GM19240 (cell line): Measurements from ENCODE around the gene VSTM4.

Experiments
- DNase-seq: peaks from one replicate; pipeline ENCODE4 v3.0.0; 2011; ENCODE audit warnings: low spot score; ENCODE audit not compliant: insufficient read length

Gene VSTM4

DNA sequence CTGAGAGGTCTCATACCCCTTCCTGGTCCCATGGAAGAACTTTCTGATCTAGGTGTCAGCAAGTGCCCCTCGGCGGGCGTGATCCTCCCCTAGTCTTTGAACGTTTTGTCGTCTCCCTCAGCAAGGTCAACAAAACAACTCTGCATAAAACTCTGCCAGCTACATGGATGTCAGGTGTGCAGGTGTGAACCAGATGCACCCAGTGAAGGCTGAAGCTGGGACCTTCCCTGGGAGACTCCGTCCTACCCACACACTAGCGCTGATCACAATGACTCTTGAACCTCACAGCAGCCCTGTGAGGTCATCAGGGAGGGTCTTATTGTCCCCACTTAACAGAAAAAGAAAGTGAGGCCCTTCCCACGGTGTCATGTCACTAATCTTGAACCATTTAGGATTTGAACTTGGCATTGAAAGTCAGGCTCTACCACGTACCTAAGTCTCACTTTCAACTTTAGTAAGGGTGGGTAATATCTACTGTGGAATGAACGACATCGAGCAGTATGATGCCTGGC is 68.1 kb downstream of the VSTM4 start:
- no peak for DNase-seq

DNA sequence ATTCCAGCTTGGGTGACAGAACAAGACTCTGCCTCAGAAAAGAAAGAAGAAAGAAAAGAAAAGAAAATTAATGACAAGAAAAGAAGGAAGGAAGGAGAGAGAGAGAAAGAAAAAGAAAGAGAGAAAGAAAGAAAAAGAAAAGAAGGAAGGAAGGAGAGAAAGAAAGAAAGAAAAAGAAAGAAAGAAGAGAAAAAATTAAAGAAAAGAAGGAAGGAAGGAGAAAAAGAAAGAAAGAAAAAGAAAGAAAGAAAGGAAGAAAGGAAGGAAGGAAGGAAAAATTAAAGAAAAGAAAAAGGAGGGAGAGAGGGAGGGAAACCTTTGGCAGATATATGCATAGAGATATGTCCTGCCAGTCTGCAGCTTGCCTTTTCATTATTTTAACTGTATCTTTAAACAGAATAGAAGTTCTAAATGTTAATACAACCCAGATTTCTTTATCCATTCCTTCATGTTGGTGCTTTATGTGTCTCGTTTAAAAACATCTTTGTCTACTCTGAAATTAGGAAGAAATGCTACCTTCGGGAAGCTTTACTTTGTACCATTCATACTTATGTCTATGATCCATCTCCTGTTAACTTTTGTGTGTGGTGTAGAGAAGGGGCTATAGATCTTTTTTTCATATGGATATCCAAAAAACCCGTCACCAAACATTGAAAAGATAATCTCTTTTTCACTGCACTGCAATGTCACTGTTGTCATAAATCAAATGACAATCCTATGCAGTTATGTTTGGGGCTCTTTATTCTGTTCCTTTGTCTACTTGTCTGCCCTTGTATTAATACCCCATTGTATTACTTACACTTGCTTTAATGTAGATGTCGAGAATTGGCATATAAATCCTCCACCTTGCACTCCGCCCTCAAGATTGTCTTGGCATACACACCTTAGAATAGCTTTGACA is 70.8 kb downstream of the VSTM4 start:
- DNase-seq, result no peak

DNA sequence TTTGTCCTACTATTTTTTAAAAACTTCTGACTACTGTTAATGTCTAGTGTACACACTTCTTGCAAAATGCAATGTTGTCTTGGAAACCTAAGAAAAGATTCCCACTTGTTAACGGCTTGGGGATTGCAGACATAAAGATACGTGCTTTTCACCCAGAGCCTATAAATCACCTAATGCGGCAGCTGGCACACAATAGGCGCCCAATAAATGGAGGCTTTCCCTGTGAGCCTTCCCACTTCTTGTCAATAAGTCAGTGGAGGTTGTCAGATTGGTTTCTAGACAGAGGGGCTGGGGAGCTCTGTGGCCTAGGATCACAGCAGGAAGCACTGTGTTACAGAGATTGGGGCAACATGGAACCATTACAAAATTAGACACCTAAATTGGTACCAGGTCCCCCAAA is 74.7 kb downstream of the VSTM4 start:
- no peak for DNase-seq

- no peak for DNase-seq
Observed at GRCh38 chr10:49039409-49039808, 75.9 kb downstream of the VSTM4 start.

- no peak for DNase-seq
Observed at GRCh38 chr10:49038711-49039110, 76.6 kb downstream of the VSTM4 start.

GRCh38 chr10:49037187-49037586 is 78.1 kb downstream of the VSTM4 start:
- no peak for DNase-seq

GRCh38 chr10:49036638-49037037 is 78.7 kb downstream of the VSTM4 start:
- no peak for DNase-seq

DNA sequence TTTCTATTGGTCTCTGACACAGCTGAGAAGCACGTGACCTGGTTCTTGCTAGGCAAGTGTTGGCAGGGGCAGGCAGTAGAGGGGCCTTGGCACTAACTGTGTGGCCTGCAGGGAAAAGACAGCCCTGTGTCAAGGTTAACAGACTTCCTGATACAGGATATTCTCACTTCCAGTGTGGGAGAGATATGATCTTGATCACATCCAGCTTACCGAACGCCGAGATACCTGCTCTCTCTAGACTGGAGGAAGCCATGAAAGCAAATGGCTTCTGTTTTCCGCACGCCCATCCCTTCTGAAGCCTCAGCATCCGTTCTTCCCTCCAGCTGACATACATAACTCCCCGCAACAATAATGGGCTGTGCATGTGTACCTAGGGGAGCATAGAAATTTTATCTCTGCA is 79.4 kb downstream of the VSTM4 start:
- DNase-seq, result no peak

GRCh38 chr10:49034925-49035324 is 80.4 kb downstream of the VSTM4 start:
- DNase-seq, result no peak

DNA sequence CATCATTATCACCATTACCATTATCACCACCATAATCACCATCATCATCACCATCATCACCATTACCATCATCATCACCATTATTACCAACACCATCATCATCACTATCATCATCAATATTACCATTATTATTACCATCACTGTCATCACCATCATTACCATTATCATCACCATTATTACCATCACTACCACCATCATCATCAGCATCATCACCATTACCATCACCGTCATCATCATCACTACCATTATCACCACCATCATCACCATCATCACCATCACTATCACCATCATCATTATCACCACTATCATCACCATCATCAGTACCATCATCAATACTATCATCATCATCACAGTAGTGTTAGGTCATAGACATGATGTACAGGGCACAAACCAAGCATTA is 81.4 kb downstream of the VSTM4 start:
- no peak for DNase-seq

DNA sequence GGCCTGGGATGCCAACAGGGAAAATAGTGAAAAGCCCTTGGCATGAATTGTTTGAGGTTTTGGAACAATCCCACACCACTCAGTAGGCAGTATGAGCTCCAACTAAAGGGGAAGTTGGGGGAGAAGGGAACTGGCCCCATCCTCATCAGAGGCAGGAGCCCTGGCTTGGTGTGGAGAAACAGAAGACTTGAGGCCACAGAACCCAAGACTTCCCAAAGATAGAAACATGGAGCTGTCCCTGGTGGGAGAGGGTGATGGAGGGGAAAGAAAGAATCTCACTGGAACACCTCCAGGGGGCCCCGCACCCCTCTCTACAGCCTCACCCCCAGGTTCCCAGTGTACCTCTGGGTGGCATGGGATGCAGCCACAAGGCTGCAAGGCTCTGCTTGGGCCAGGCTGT is 85.7 kb downstream of the VSTM4 start:
- no peak for DNase-seq

DNA sequence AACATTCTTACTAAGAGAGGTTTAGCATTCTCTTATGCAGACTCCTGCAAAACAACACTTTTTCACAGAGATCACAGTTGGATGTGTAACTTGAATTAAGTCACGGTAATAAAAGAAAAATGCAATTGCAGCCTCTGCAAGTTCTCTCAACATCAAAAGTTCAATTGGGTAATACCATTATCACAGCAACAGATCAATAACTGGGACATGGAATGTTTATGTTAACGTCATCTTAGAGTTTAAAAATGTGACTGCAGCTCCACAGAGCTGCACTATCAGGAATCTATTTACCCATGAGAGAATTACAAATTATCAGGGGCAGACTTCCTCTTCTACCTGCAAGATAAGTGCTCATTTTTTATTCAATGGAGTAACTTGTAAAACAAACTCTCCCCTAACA is 86.7 kb downstream of the VSTM4 start:
- no peak for DNase-seq

DNA sequence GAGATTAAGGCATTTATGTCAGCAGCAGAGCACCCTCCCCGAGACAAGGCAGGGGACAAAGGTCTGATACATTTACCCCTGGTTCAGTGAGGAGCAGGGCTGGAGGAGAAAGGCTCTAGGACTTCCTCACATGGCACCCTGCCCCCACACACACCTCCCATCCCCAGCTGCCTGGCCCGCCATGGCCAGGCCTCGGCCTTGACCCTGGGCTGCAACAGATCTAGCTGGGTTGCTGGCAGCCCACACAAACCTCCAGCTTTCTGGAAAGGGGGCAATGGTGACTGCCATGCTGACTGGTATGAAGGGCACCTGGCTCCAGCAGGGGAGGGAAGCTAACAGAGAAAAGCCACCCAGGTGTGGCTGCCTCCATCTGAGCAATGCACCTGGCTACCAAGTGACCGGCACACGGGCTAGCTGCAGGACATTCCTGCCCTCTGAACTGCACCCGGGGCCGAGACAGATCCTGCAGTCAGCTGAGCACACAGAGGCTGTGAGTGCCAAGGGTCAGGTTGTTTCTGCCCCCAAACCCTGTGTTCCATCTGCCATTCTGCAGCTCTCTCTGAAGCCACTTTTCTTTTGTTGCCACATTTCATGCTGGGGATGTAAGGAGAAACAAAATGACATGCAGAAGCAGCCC is 89.9 kb downstream of the VSTM4 start:
- DNase-seq, result no peak

GRCh38 chr10:49024484-49024883 is 90.8 kb downstream of the VSTM4 start:
- no peak for DNase-seq

- DNase-seq, result no peak
Observed at GRCh38 chr10:49023752-49024151, 91.6 kb downstream of the VSTM4 start.

GRCh38 chr10:49023071-49023470 is 92.3 kb downstream of the VSTM4 start:
- no peak for DNase-seq

DNA sequence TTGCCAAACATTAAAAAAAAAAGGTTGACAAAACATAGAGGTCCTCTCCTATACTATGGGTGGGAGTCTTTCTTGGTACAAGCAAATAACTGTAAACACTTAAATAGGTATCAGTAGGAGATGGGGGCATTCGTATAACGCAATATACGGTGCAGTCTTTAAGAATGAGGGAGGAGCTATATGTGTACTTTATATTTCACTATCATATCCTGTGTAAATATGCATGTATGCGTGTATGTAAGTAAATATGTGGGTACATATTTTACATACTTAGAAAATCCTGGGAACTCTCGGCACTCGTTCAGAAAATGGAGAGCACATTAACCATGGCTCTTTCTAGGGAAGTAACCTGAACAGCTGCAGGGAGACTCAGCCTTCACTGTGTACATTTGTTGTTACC is 93.6 kb downstream of the VSTM4 start:
- DNase-seq, result no peak

- DNase-seq, result no peak
Observed at GRCh38 chr10:49015700-49016099, 99.6 kb downstream of the VSTM4 start.

DNA sequence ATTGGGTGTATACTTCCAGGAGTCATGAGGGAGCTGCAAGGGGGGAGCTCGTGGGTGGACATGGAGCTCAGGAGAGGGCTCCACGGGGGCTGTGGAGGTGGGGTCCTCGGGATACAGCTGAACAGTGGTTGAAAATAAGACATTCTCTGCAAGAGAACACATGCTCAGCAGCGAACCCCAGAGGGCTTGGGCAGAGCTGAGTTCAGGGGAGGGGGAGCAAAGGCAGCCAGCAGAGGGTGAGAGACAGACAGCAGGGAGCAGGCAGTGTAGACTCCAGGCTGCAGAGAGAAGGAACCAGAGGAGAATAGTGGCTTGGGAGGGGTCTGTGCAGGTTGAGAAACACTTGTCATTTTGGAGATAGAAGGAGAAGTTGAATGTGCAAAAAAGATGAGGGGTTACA is 102.7 kb downstream of the VSTM4 start:
- no peak for DNase-seq

- no peak for DNase-seq
Observed at GRCh38 chr10:49011756-49012155, 103.6 kb downstream of the VSTM4 start.

GRCh38 chr10:49010865-49011264 is 104.5 kb downstream of the VSTM4 start:
- DNase-seq, result no peak

DNA sequence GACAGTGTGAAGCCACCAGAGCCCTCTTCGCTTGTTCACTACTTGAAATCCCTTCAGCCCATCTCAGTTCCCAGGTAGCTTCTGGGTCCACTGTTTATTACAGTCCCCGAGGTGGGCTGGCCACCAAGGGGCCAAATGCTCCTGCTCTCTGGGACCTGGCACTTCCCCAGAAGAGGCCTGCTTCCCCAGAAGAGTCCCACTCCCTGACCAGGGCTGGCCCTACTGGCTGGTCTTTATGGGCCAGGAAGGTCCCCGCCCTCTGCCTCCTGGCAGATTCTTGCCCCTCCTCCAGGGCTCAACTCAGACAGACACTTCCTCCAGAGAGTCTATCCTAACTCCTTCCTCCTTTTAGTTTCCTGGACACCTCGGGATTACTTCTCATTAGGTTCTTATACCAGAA is 105.0 kb downstream of the VSTM4 start:
- no peak for DNase-seq
